K562 treated with DMSO at 1 percent for 24 hours (cell line): ENCODE measurements around the gene ATP10D. TPM values are rescaled to one million over a fixed set of nuclear protein-coding genes. Genes with fewer than 3 reads are reported as not detected.

Experiments
- total RNA-seq: library from RNA; unstranded; fragments of 300-600 nt; gene quantifications from 2 replicates; pipeline ENCODE4 v1.2.3, GENCODE V29; 2022; ENCODE audit warnings: low read depth; ENCODE audit not compliant: insufficient read depth

Gene ATP10D
- total RNA-seq = 1.3 and 2.5 TPM in 2 replicates

GRCh38 chr4:47485047-47485692, at the start of gene ATP10D:
TSS of gene ATP10D (plus strand) at chr4:47485275. CDS start at chr4:47512541, 27,266 bp downstream.

DNA sequence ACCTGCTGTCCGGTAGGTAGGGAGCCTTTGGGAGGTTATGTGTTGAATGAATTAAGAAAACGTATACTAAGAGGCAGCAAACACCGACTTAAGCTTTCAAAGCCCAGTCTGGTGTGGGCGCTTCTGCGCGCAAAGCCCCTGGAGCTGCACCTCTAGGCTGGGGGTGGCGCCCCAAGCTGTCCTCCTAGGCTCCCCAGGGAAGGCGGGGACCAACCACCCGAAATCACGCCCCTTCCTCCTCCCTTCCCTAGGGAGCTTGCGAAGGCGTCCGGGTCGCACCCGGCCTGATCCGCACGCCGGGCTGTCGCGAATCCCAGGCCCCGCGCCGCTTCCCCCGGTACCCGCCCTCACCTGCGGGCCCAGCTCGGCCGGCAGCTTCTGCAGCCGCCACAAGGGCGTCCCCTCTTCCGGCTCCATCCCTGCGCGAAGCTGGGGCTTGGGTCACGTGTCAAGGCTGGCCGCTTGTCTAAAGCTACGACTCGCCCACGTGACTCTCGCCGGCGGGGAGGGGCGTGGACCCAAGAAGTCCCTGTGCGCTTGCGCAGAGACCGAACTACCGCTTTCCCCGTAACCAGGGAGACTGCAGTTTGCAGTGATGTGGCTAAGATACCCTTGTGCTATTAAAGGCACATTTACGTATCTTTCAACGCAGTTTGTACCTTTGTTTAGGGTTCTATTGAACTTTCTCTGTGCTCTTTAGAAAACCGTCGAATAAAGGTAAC, 21.7 kb upstream of the ATP10D start, which contains the start of gene COMMD8:
TSS of gene COMMD8 (minus strand) at position 468 of the 722 bp plus-strand sequence. CDS start at position 417, 51 bp downstream.

Other genes with a start within 250 kb of the ATP10D start
- gene COMMD8, start 21.6 kb upstream of the ATP10D start, total RNA-seq = 7.9 and 9.6 TPM in 2 replicates